ENCODE measurements around the gene LIMS2.

Gene LIMS2

GRCh38 chr2:127681288-127681804 is 6.0 kb upstream of the LIMS2 start:
- peak overlapping the region; percentile 2 to 24 for H3K4me3 ChIP-seq (replicated peaks in 1 of 2; ENCODE audit: low read depth in 2 of 2, low read length in 2 of 2)
- TF ChIP-seq CTCF (IDR thresholded peaks at IDR 0.05; ENCODE audit: low read depth, low read length): no peak
- peak; percentile 45 to 46 for DNase-seq (ENCODE audit: low read depth in 2 of 2)

- TF ChIP-seq CTCF (IDR thresholded peaks at IDR 0.05; ENCODE audit: low read depth, low read length): no peak
- no peak overlapping the region for H3K4me3 ChIP-seq (replicated peaks in 1 of 2; ENCODE audit: low read depth in 2 of 2, low read length in 2 of 2)
- no peak for DNase-seq (ENCODE audit: low read depth in 2 of 2)
Measured at GRCh38 chr2:127680706-127681287, 5.5 kb upstream of the LIMS2 start.

GRCh38 chr2:127679680-127680361 is 4.5 kb upstream of the LIMS2 start:
- no peak for DNase-seq (ENCODE audit: low read depth in 2 of 2)

GRCh38 chr2:127678991-127679390 is 3.7 kb upstream of the LIMS2 start:
- no peak overlapping the region for H3K4me3 ChIP-seq (replicated peaks in 1 of 2; ENCODE audit: low read depth in 2 of 2, low read length in 2 of 2)
- TF ChIP-seq CTCF (IDR thresholded peaks at IDR 0.05; ENCODE audit: low read depth, low read length): no peak
- DNase-seq (ENCODE audit: low read depth in 2 of 2): no peak

More at GRCh38 chr2:127679680-127680361, 4.5 kb upstream of the LIMS2 start:
- no peak overlapping the region for H3K4me3 ChIP-seq (replicated peaks in 1 of 2; ENCODE audit: low read depth in 2 of 2, low read length in 2 of 2)
- no peak for TF ChIP-seq CTCF (IDR thresholded peaks at IDR 0.05; ENCODE audit: low read depth, low read length)

- TF ChIP-seq CTCF (IDR thresholded peaks at IDR 0.05; ENCODE audit: low read depth, low read length): no peak
- no peak overlapping the region for H3K4me3 ChIP-seq (replicated peaks in 1 of 2; ENCODE audit: low read depth in 2 of 2, low read length in 2 of 2)
- DNase-seq (ENCODE audit: low read depth in 2 of 2): no peak
Measured at GRCh38 chr2:127678531-127678930, 3.2 kb upstream of the LIMS2 start.

GRCh38 chr2:127676906-127677305 is 1.6 kb upstream of the LIMS2 start:
- TF ChIP-seq CTCF (IDR thresholded peaks at IDR 0.05; ENCODE audit: low read depth, low read length): no peak
- no peak for DNase-seq (ENCODE audit: low read depth in 2 of 2)
- no peak overlapping the region for H3K4me3 ChIP-seq (replicated peaks in 1 of 2; ENCODE audit: low read depth in 2 of 2, low read length in 2 of 2)
